ENCODE results near the gene PLN.
A peak's percentile ranks its signal among the peaks of the same experiment; 100 is the strongest.

The PLN gene

GRCh38 chr6:118548136-118548535, at the start of gene PLN:
TSS of gene PLN (plus strand) at chr6:118548296. CDS start at chr6:118558922, 10,626 bp downstream.
- no peak for DNase-seq

- no peak for DNase-seq
These were observed 47.7 kb upstream of the PLN start for GRCh38 chr6:118500130-118501015.

- DNase-seq, result no peak
These were observed 47.0 kb upstream of the PLN start for GRCh38 chr6:118501099-118501498.

GRCh38 chr6:118501765-118502164, 46.3 kb upstream of the PLN start:
- DNase-seq, result no peak

- no peak for DNase-seq
These were observed 45.9 kb upstream of the PLN start for GRCh38 chr6:118502169-118502568.

GRCh38 chr6:118504611-118505010, 43.5 kb upstream of the PLN start:
- no peak for DNase-seq

GRCh38 chr6:118505656-118506055, 42.4 kb upstream of the PLN start:
- no peak for DNase-seq

- DNase-seq, result no peak
These were observed 41.9 kb upstream of the PLN start for GRCh38 chr6:118506071-118506638.

- no peak for DNase-seq
These were observed 40.5 kb upstream of the PLN start for GRCh38 chr6:118507636-118508035.

- DNase-seq, result peak in 1 of 14 donors; percentile 10
These were observed 39.0 kb upstream of the PLN start for GRCh38 chr6:118509009-118509617.

GRCh38 chr6:118511930-118512715, 36.0 kb upstream of the PLN start:
- DNase-seq, result no peak

- no peak for DNase-seq
These were observed 33.4 kb upstream of the PLN start for GRCh38 chr6:118514689-118515088.

- DNase-seq, result no peak
These were observed 25.7 kb upstream of the PLN start for GRCh38 chr6:118522422-118522821.

- no peak for DNase-seq
These were observed 24.9 kb upstream of the PLN start for GRCh38 chr6:118523216-118523615.

GRCh38 chr6:118524686-118525085, 23.4 kb upstream of the PLN start:
- no peak for DNase-seq

- no peak for DNase-seq
These were observed 21.9 kb upstream of the PLN start for GRCh38 chr6:118525913-118526780.

GRCh38 chr6:118528129-118528528, 20.0 kb upstream of the PLN start:
- DNase-seq, result no peak

- DNase-seq, result no peak
These were observed 18.3 kb upstream of the PLN start for GRCh38 chr6:118529756-118530155.

GRCh38 chr6:118530942-118531341, 17.2 kb upstream of the PLN start:
- no peak for DNase-seq

GRCh38 chr6:118535176-118535844, 12.8 kb upstream of the PLN start:
- no peak for DNase-seq

GRCh38 chr6:118536478-118536877, 11.6 kb upstream of the PLN start:
- no peak for DNase-seq

Data from C1 segment of cervical spinal cord (tissue), 14 donors.